Activated CD8-positive, alpha-beta T cell treated with anti-CD3 and anti-CD28 coated beads for 36 hours (primary cell): ENCODE data around the gene MIA. TPM values are rescaled to one million over a fixed set of nuclear protein-coding genes. Genes with fewer than 3 reads are reported as not detected.
A peak's percentile ranks its signal among the peaks of the same experiment; 100 is the strongest.

Experiments used
- ATAC-seq: fragments of 200-7000 bp; cut with Tn5 transposase; one replicate; pipeline ENCODE4 v1.10.0; 2021; ENCODE audit warnings: mild to moderate bottlenecking, moderate library complexity
- CTCF ChIA-PET: fragments of 350-600 bp; sonication (Branson Sonifier 250); formaldehyde crosslinking; loops from one replicate; lab custom pipeline; 2021; ENCODE audit warnings: antibody characterized with exemption; lab: Charles Lee
- POLR2A ChIA-PET: fragments of 350-600 bp; sonication (Branson Sonifier 250); formaldehyde crosslinking; loops from one replicate; lab custom pipeline; 2021; ENCODE audit warnings: antibody characterized with exemption; lab: Charles Lee
- DNase-seq: peaks from one replicate; pipeline ENCODE4 v3.0.0-alpha.2; 2020
- H3K27ac Mint-ChIP-seq: one replicate; pipeline ENCODE4 v1.8.0; 2021; ENCODE audit warnings: mild to moderate bottlenecking, mixed read lengths
- H3K27me3 Mint-ChIP-seq: one replicate; pipeline ENCODE4 v1.8.0; 2021; ENCODE audit warnings: mixed read lengths
- H3K36me3 Mint-ChIP-seq: one replicate; pipeline ENCODE4 v1.8.0; 2021; ENCODE audit warnings: low read depth, mixed read lengths
- H3K4me1 Mint-ChIP-seq: one replicate; pipeline ENCODE4 v1.8.0; 2021; ENCODE audit warnings: low read depth, mixed read lengths
- H3K4me3 Mint-ChIP-seq: one replicate; pipeline ENCODE4 v1.8.0; 2021; ENCODE audit warnings: mild to moderate bottlenecking, moderate library complexity, mixed read lengths
- H3K9me3 Mint-ChIP-seq: one replicate; pipeline ENCODE4 v1.8.0; 2021; ENCODE audit warnings: mixed read lengths
- intact Hi-C: fragments of 100-400 bp; cut with micrococcal nuclease; formaldehyde crosslinking; loops from one replicate; pipeline ENCODE4 v1.10.0; 2022
- total RNA-seq, 2 experiments: library from RNA; stranded (reverse); gene quantifications; one replicate each; pipeline ENCODE4 v1.2.3, GENCODE V29; 2021
- TF ChIP-seq, protein P1 (sequence below): fragments of 200-600 bp; IDR thresholded peaks from one replicate; pipeline ENCODE4 v1.8.0; 2022; ENCODE audit warnings: antibody characterized with exemption, mild to moderate bottlenecking

The MIA gene
- total RNA-seq, 2 experiments from 2014 or later: not detected

DNA sequence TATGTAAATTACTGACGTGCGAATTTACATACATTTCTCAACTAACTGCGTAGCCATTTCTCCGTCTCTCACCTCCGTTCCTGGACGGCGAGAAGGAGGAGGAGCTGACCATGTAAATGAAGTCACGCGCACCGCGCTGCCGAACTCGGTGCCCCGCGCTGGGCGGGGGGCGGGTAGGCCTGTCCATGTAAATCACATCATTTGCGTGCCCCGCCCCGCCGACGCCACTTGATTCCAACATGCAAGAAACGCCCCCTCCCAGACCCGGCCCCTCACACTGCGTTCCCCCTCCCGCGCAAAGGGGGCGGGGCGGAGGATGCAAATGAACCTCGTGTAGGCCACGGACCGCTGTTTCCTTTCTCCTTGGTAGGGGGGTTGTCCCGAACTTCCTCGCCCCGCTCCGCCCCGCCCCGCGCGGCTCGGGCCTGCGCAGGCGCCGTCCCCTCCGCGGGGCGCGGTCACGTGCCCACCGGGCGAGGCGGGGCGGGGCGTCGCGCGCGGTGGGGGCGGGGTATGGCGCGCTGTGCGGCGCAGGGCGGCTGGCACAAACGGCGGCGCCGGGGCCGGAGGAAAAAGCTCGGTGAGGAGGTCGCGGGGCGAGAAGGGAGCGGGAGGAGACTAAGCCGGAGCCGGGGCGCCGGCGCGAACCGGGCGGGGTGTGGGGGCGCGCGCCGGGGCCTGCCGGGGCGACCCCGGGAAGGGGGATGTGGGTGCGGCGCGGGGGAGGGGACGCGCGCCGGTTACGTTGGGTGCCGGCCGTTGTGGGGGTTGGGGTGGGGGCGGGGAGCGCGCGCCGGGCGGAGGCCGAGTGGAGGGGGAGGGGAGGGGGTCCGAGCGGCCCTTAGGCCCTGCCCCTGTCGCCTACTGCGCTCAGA is 23.6 kb downstream of the MIA start, which contains the start of gene EGLN2:
EGLN2 (plus strand) TSS at position 509 of the 875 bp plus-strand sequence. CDS start 1,382 bp downstream, outside the sequence.
- peaks cover 56% of the 10 kb centered on the region for H3K4me1 Mint-ChIP-seq
- peaks cover 43% of the 10 kb centered on the region for H3K36me3 Mint-ChIP-seq
- peak; percentile 100 for DNase-seq
- POLR2A ChIA-PET: interaction anchor here (0.5 to 3.2 kb wide), 9 partner anchors 8 to 127 kb away, joined by 3 to 15 read pairs (median 3); partner anchors contain the start of genes ACTMAP and RAB4B
- peak within 1 kb of the TSS; percentile 95 for H3K4me3 Mint-ChIP-seq
- peak; percentile 86 for ATAC-seq
- no peaks in the 10 kb centered on the region for H3K27me3 Mint-ChIP-seq
- intact Hi-C loops: no loop called here
- H3K9me3 Mint-ChIP-seq: no peaks in the 10 kb centered on the region
- TF ChIP-seq, protein P1, sequence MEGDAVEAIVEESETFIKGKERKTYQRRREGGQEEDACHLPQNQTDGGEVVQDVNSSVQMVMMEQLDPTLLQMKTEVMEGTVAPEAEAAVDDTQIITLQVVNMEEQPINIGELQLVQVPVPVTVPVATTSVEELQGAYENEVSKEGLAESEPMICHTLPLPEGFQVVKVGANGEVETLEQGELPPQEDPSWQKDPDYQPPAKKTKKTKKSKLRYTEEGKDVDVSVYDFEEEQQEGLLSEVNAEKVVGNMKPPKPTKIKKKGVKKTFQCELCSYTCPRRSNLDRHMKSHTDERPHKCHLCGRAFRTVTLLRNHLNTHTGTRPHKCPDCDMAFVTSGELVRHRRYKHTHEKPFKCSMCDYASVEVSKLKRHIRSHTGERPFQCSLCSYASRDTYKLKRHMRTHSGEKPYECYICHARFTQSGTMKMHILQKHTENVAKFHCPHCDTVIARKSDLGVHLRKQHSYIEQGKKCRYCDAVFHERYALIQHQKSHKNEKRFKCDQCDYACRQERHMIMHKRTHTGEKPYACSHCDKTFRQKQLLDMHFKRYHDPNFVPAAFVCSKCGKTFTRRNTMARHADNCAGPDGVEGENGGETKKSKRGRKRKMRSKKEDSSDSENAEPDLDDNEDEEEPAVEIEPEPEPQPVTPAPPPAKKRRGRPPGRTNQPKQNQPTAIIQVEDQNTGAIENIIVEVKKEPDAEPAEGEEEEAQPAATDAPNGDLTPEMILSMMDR: no peak
- H3K27ac Mint-ChIP-seq: peak within 1 kb of the TSS; percentile 97
- CTCF ChIA-PET: interaction anchor here (0.7 to 2.3 kb wide), 7 partner anchors 8 to 136 kb away, joined by 3 to 15 read pairs (median 5); partner anchors contain the start of genes COQ8B, ITPKC and RAB4B

DNA sequence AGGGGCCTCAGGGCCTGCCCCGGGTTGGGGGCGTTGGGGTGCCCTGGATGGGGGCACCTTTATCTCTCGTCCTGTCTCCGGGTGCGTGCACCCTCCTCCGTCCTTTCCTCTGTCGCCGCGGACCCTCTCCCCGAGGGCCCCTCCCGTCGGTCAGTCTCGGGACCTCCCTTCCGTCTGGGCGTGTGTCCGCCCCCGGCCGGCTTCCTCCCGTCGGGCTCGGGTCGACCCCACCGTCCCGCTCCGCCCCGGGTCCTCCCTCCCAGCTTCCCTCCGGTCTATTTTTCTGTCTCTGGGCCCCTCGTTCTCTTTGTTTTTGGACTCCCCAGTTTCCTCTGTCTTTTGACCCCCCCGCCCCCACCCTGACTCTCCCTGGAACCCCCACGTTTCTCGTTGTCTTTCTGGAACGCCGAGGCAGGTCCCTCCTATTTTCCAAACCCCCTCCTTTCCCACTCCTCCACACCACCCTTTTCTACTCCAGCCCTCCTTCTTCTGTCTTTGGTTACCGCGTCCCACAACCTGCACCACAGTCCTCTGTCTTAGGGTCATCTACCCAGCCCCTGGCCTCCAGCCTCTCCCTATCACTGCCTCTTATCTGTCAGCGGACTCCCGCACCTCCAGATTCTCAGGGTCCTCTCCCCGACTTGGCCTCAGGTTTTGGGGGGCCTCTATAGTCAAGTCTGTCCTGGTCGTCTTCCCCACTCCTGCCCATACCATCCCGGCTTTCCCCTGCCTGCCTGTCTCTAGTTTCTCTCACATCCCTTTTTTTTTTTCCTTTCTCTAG is 24.4 kb downstream of the MIA start:
- intact Hi-C loops: loop anchor here (5.0 kb wide), 2 partner anchors 47 to 137 kb away; partner anchors contain the start of genes ACTMAP and SNRPA
- TF ChIP-seq, protein P1: no peak
- DNase-seq: peak; percentile 60
- Mint-ChIP-seq H3K36me3 (peaks cover 48% of the 10 kb centered on the region), H3K9me3 (no peaks in the 10 kb centered on the region), H3K4me1 (peaks cover 64% of the 10 kb centered on the region), H3K4me3 (peak overlapping the region; percentile 95), H3K27ac (peak overlapping the region; percentile 91), H3K27me3 (no peaks in the 10 kb centered on the region)
- ChIA-PET POLR2A (interaction anchor here (0.7 to 1.7 kb wide), 5 partner anchors 7 to 49 kb away, joined by 3 to 6 read pairs (median 4); partner anchors contain the start of genes ACTMAP and RAB4B), CTCF (interaction anchor here (2.3 kb wide), 1 partner anchor 21 kb away, joined by 15 read pairs; the partner anchor contains the start of gene RAB4B)
- ATAC-seq: no peak

DNA sequence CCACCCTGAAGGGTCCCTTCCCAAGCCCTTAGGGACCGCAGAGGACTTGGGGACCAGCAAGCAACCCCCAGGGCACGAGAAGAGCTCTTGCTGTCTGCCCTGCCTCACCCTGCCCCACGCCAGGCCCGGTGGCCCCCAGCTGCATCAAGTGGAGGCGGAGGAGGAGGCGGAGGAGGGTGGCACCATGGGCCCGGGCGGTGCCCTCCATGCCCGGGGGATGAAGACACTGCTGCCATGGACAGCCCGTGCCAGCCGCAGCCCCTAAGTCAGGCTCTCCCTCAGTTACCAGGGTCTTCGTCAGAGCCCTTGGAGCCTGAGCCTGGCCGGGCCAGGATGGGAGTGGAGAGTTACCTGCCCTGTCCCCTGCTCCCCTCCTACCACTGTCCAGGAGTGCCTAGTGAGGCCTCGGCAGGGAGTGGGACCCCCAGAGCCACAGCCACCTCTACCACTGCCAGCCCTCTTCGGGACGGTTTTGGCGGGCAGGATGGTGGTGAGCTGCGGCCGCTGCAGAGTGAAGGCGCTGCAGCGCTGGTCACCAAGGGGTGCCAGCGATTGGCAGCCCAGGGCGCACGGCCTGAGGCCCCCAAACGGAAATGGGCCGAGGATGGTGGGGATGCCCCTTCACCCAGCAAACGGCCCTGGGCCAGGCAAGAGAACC is 25.1 kb downstream of the MIA start:
- DNase-seq: no peak
- Mint-ChIP-seq H3K9me3 (no peaks in the 10 kb centered on the region), H3K27me3 (no peaks in the 10 kb centered on the region), H3K4me1 (peaks cover 72% of the 10 kb centered on the region), H3K36me3 (peaks cover 54% of the 10 kb centered on the region), H3K27ac (peak overlapping the region; percentile 91), H3K4me3 (peak overlapping the region; percentile 95)
- CTCF ChIA-PET: no interaction called here
- intact Hi-C loops: loop anchor here (5.0 kb wide), 2 partner anchors 48 to 138 kb away; partner anchors contain the start of genes ACTMAP and SNRPA
- TF ChIP-seq, protein P1: no peak
- POLR2A ChIA-PET: interaction anchor here (1.2 to 1.7 kb wide), 2 partner anchors 22 to 48 kb away, joined by 5 to 6 read pairs; partner anchors contain the start of gene RAB4B
- no peak for ATAC-seq

DNA sequence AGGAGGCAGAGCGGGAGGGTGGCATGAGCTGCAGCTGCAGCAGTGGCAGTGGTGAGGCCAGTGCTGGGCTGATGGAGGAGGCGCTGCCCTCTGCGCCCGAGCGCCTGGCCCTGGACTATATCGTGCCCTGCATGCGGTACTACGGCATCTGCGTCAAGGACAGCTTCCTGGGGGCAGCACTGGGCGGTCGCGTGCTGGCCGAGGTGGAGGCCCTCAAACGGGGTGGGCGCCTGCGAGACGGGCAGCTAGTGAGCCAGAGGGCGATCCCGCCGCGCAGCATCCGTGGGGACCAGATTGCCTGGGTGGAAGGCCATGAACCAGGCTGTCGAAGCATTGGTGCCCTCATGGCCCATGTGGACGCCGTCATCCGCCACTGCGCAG is 25.7 kb downstream of the MIA start:
- DNase-seq: no peak
- TF ChIP-seq, protein P1: no peak
- H3K9me3 Mint-ChIP-seq: no peaks in the 10 kb centered on the region
- intact Hi-C loops: loop anchor here (5.0 kb wide), 2 partner anchors 49 to 139 kb away; partner anchors contain the start of genes ACTMAP and SNRPA
- peaks cover 54% of the 10 kb centered on the region for H3K36me3 Mint-ChIP-seq
- peak overlapping the region; percentile 91 for H3K27ac Mint-ChIP-seq
- ChIA-PET CTCF (no interaction called here), POLR2A (interaction anchor here (1.2 to 1.7 kb wide), 2 partner anchors 22 to 49 kb away, joined by 5 to 6 read pairs; partner anchors contain the start of gene RAB4B)
- ATAC-seq: no peak
- H3K4me1 Mint-ChIP-seq: peaks cover 77% of the 10 kb centered on the region
- no peaks in the 10 kb centered on the region for H3K27me3 Mint-ChIP-seq
- H3K4me3 Mint-ChIP-seq: peak overlapping the region; percentile 95
